Erythroblast (primary cell): Measurements from ENCODE around the gene SPAG16.

Experiments
- DNase-seq, 2 experiments: peaks; one replicate each; lab custom pipeline; 2025; lab: John Stamatoyannopoulos, UW
- GATA1 ChIP-seq: IDR thresholded peaks from 2 replicates; pipeline ENCODE4 v1.6.1; 2011; ENCODE audit warnings: low read depth, mild to moderate bottlenecking, control low read depth, low read length, moderate library complexity
- POLR2A ChIP-seq: IDR thresholded peaks from 2 replicates; pipeline ENCODE4 v1.6.1; 2011; ENCODE audit warnings: mild to moderate bottlenecking, low read length

SPAG16 gene

GRCh38 chr2:213284105-213285090 is at the start of gene SPAG16:
SPAG16 (plus strand) TSS chr2:213284464.
- peak; percentile 97 to 98 for DNase-seq
- TF ChIP-seq POLR2A (peak; percentile 65), GATA1 (no peak)

- DNase-seq = no peak
- no peak for TF ChIP-seq GATA1
- no peak for TF ChIP-seq POLR2A
Measured at GRCh38 chr2:213234641-213235040, 49.6 kb upstream of the SPAG16 start.

GRCh38 chr2:213235741-213236140 is 48.5 kb upstream of the SPAG16 start:
- no peak for DNase-seq
- TF ChIP-seq GATA1 = no peak
- TF ChIP-seq POLR2A = no peak

- DNase-seq = no peak
- TF ChIP-seq GATA1 = no peak
- no peak for TF ChIP-seq POLR2A
Measured at GRCh38 chr2:213237251-213237650, 47.0 kb upstream of the SPAG16 start.

GRCh38 chr2:213237787-213238186 is 46.5 kb upstream of the SPAG16 start:
- TF ChIP-seq GATA1 (no peak), POLR2A (no peak)
- no peak for DNase-seq

GRCh38 chr2:213238753-213239495 is 45.3 kb upstream of the SPAG16 start:
- DNase-seq = no peak
- TF ChIP-seq GATA1 (no peak), POLR2A (no peak)

GRCh38 chr2:213241817-213242216 is 42.4 kb upstream of the SPAG16 start:
- no peak for DNase-seq

GRCh38 chr2:213242653-213243052 is 41.6 kb upstream of the SPAG16 start:
- TF ChIP-seq GATA1 = no peak
- no peak for TF ChIP-seq POLR2A
- no peak for DNase-seq

More at GRCh38 chr2:213241817-213242216, 42.4 kb upstream of the SPAG16 start:
- TF ChIP-seq GATA1 (no peak), POLR2A (no peak)

- no peak for TF ChIP-seq GATA1
- TF ChIP-seq POLR2A = no peak
- no peak for DNase-seq
Measured at GRCh38 chr2:213243189-213244044, 40.8 kb upstream of the SPAG16 start.

GRCh38 chr2:213246497-213247281 is 37.6 kb upstream of the SPAG16 start:
- TF ChIP-seq GATA1 = no peak
- TF ChIP-seq POLR2A = no peak
- DNase-seq = peak; percentile 65 to 80

GRCh38 chr2:213247566-213247965 is 36.7 kb upstream of the SPAG16 start:
- no peak for TF ChIP-seq POLR2A
- no peak for TF ChIP-seq GATA1
- DNase-seq = no peak

- DNase-seq = no peak
- TF ChIP-seq POLR2A (no peak), GATA1 (no peak)
Measured at GRCh38 chr2:213248637-213249036, 35.6 kb upstream of the SPAG16 start.

GRCh38 chr2:213249502-213249901 is 34.8 kb upstream of the SPAG16 start:
- TF ChIP-seq POLR2A (no peak), GATA1 (no peak)
- no peak for DNase-seq
